ENCODE data around the gene CTDSP2. TPM values are rescaled to one million over a fixed set of nuclear protein-coding genes. Genes with fewer than 3 reads are reported as not detected.

Gene CTDSP2
- total RNA-seq, 2 experiments from 2014 or later: 94.6 to 99.8 TPM

DNA sequence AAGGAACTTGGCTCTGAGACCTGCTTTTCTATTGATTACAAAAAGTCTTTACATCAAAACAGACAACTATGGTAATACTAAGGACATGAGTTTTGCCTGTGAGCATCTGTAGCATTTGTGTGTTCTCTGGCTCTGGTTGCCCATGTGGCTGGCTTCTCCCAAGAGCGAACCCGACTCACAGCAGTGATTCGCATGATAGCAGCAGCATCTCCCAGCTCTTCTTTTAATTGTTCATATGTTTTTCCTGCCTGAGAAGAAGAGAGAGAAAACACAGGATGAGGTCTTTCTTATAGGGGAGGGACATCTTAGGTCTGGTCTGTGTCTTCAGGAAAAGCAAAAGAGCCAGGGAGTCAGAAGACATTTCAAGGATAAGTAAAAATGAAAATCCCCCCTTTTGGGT is 45.6 kb downstream of the CTDSP2 start:
- Mint-ChIP-seq H3K27ac (no peak overlapping the region), H3K9me3 (no peaks in the 10 kb centered on the region), H3K27me3 (ENCODE audit: low read depth) (no peaks in the 10 kb centered on the region), H3K4me3 (no peak overlapping the region), H3K36me3 (ENCODE audit: low read depth) (peaks cover 10% of the 10 kb centered on the region), H3K4me1 (ENCODE audit: low read depth) (no peaks in the 10 kb centered on the region)
- intact Hi-C loops (cut with micrococcal nuclease): no loop called here
- DNase-seq: no peak
- CTCF ChIA-PET: interaction anchor here (21.5 kb wide), 1 partner anchor 101 kb away, joined by 255 read pairs; no protein-coding TSS in a partner anchor

- intact Hi-C loops (cut with micrococcal nuclease): no loop called here
- CTCF ChIA-PET: interaction anchor here (2.7 to 21.5 kb wide), 2 partner anchors 15 to 104 kb away, joined by 8 to 255 read pairs; partner anchors contain the start of gene TSFM
- no peak for DNase-seq
- Mint-ChIP-seq H3K27me3 (ENCODE audit: low read depth) (no peaks in the 10 kb centered on the region), H3K27ac (no peak overlapping the region), H3K4me3 (no peak overlapping the region), H3K4me1 (ENCODE audit: low read depth) (peaks cover 11% of the 10 kb centered on the region), H3K36me3 (ENCODE audit: low read depth) (peaks cover 15% of the 10 kb centered on the region), H3K9me3 (no peaks in the 10 kb centered on the region)
These were observed 48.6 kb downstream of the CTDSP2 start for GRCh38 chr12:57797933-57798332.

GRCh38 chr12:57796996-57797395 is 49.5 kb downstream of the CTDSP2 start:
- H3K27ac Mint-ChIP-seq: peak overlapping the region; percentile 4
- H3K36me3 Mint-ChIP-seq (ENCODE audit: low read depth): peaks cover 20% of the 10 kb centered on the region
- CTCF ChIA-PET: interaction anchor here (2.7 to 21.5 kb wide), 2 partner anchors 14 to 105 kb away, joined by 8 to 255 read pairs; partner anchors contain the start of gene TSFM
- H3K9me3 Mint-ChIP-seq: no peaks in the 10 kb centered on the region
- no peak overlapping the region for H3K4me3 Mint-ChIP-seq
- no peak for DNase-seq
- intact Hi-C loops (cut with micrococcal nuclease): no loop called here
- peaks cover 13% of the 10 kb centered on the region for H3K4me1 Mint-ChIP-seq (ENCODE audit: low read depth)
- H3K27me3 Mint-ChIP-seq (ENCODE audit: low read depth): no peaks in the 10 kb centered on the region

DNA sequence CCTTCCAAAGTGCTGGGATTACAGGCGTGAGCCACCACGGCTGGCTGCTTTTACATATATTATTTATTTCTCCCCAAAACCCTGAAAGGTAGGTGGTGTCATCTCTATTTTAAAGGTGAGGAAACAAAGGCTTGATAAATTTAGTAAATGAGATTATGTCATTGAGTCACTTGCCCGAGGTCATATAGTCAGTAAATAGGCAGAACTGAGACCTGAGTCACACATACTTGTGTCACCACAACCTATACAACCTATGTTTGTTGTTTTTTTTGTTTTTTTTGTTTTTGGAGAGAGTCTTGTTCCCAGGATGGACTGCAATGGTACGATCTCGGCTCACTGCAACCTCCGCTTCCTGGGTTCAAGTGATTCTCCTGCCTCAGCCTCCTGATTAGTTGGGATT is 51.2 kb downstream of the CTDSP2 start:
- intact Hi-C loops (cut with micrococcal nuclease): no loop called here
- Mint-ChIP-seq H3K36me3 (ENCODE audit: low read depth) (peaks cover 21% of the 10 kb centered on the region), H3K27ac (no peak overlapping the region), H3K27me3 (ENCODE audit: low read depth) (no peaks in the 10 kb centered on the region), H3K9me3 (no peaks in the 10 kb centered on the region), H3K4me1 (ENCODE audit: low read depth) (peaks cover 13% of the 10 kb centered on the region), H3K4me3 (no peak overlapping the region)
- no peak for DNase-seq
- CTCF ChIA-PET: interaction anchor here (1.1 to 2.1 kb wide), 3 partner anchors 8 to 39 kb away, joined by 3 to 14 read pairs (median 4); no protein-coding TSS in a partner anchor

DNA sequence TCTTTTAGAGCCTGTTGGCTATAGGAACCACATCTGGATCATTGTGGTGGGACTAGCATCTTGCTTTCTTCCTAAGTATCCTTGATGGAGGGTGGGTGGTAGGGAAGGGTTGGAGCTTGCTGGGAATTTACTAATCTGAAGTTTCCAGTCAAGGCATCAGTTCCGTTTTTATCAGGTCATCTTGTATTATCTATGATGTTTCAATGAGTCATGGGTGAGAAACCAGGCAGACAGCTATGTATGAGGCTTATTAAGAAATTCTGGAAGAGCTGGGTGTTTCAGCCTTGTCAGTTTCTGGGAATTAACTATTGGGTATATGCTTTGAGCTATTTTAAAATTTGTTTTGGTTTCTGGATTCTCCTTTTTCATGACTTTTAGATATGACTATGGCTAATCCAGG is 52.6 kb downstream of the CTDSP2 start:
- Mint-ChIP-seq H3K36me3 (ENCODE audit: low read depth) (peaks cover 23% of the 10 kb centered on the region), H3K27ac (peak overlapping the region; percentile 76)
- CTCF ChIA-PET: interaction anchor here (1.0 to 2.7 kb wide), 6 partner anchors 9 to 111 kb away, joined by 3 to 20 read pairs (median 4); partner anchors contain the start of gene TSFM

GRCh38 chr12:57783861-57784260 is 62.7 kb downstream of the CTDSP2 start:
- Mint-ChIP-seq H3K27ac (peak overlapping the region; percentile 15), H3K9me3 (no peaks in the 10 kb centered on the region), H3K36me3 (ENCODE audit: low read depth) (peaks cover 26% of the 10 kb centered on the region), H3K4me3 (peak overlapping the region; percentile 68), H3K27me3 (ENCODE audit: low read depth) (no peaks in the 10 kb centered on the region), H3K4me1 (ENCODE audit: low read depth) (peaks cover 31% of the 10 kb centered on the region)
- DNase-seq: no peak
- CTCF ChIA-PET: interaction anchor here (0.9 to 2.9 kb wide), 12 partner anchors 9 to 123 kb away, joined by 3 to 20 read pairs (median 5); no protein-coding TSS in a partner anchor
- intact Hi-C loops (cut with micrococcal nuclease): loop anchor here (2.0 to 5.0 kb wide), 2 partner anchors 19 to 202 kb away; no protein-coding TSS in a partner anchor

More for the DNA sequence above, 52.6 kb downstream of the CTDSP2 start:
- Mint-ChIP-seq H3K4me3 (no peak overlapping the region), H3K9me3 (no peaks in the 10 kb centered on the region), H3K27me3 (ENCODE audit: low read depth) (no peaks in the 10 kb centered on the region), H3K4me1 (ENCODE audit: low read depth) (peaks cover 13% of the 10 kb centered on the region)
- no peak for DNase-seq
- intact Hi-C loops (cut with micrococcal nuclease): no loop called here

DNA sequence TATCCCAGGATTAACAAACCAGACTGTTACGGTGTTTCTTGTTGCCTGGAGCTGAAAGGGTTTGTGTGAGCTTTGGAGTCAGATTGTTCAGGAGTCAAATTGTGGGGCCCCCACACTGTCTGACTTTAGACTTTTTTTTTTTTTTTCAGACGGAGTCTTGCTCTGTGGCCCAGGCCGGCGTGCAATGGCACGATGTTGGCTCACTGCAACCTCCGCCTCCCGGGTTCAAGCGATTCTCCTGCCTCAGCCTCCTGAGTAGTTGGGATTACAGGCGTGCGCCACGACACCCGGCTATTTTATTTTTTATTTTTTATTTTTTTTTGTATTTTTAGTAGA is 63.1 kb downstream of the CTDSP2 start:
- peak overlapping the region; percentile 100 for H3K4me3 Mint-ChIP-seq
- CTCF ChIA-PET: interaction anchor here (0.8 to 2.9 kb wide), 17 partner anchors 10 to 124 kb away, joined by 3 to 20 read pairs (median 5); partner anchors contain the start of genes AVIL and CDK4
- no peak overlapping the region for H3K27ac Mint-ChIP-seq
- peaks cover 29% of the 10 kb centered on the region for H3K4me1 Mint-ChIP-seq (ENCODE audit: low read depth)
- H3K27me3 Mint-ChIP-seq (ENCODE audit: low read depth): no peaks in the 10 kb centered on the region
- no peaks in the 10 kb centered on the region for H3K9me3 Mint-ChIP-seq
- peaks cover 22% of the 10 kb centered on the region for H3K36me3 Mint-ChIP-seq (ENCODE audit: low read depth)
- DNase-seq: no peak
- intact Hi-C loops (cut with micrococcal nuclease): loop anchor here (2.0 to 5.0 kb wide), 2 partner anchors 19 to 201 kb away; no protein-coding TSS in a partner anchor

GRCh38 chr12:57782608-57783465 is 63.7 kb downstream of the CTDSP2 start, which contains the start of gene TSFM:
Gene TSFM (plus strand): TSS chr12:57782787. CDS start chr12:57782802, 15 bp downstream.
- peak; percentile 99 for DNase-seq
- peaks cover 29% of the 10 kb centered on the region for H3K4me1 Mint-ChIP-seq (ENCODE audit: low read depth)
- intact Hi-C loops (cut with micrococcal nuclease): loop anchor here (1.0 to 5.0 kb wide), 8 partner anchors 11 to 201 kb away; partner anchors contain the start of genes CDK4, EEF1AKMT3 and METTL1
- CTCF ChIA-PET: interaction anchor here (0.6 to 2.9 kb wide), 21 partner anchors 10 to 124 kb away, joined by 3 to 20 read pairs (median 5); partner anchors contain the start of genes AVIL and CDK4
- H3K27me3 Mint-ChIP-seq (ENCODE audit: low read depth): no peaks in the 10 kb centered on the region
- no peaks in the 10 kb centered on the region for H3K9me3 Mint-ChIP-seq
- peak within 1 kb of the TSS; percentile 100 for H3K4me3 Mint-ChIP-seq
- H3K36me3 Mint-ChIP-seq (ENCODE audit: low read depth): peaks cover 20% of the 10 kb centered on the region
- peak within 1 kb of the TSS; percentile 86 for H3K27ac Mint-ChIP-seq

DNA sequence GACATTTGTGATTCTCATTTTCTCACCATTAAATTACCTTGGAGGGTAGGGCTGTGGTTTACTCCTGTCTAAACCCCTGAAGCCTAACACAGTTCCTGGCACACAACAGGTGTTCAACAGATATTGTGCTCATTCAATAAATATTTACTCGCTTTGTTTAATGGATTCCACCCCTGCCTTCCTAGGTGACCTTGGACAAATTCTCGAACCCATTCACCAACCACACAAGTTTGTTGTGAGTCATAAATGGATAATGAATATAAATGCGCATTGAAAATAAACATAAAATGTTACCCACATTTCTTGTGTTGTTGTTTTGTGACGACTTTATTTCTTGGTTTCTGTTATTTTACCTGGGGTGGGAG is 64.3 kb downstream of the CTDSP2 start:
- Mint-ChIP-seq H3K4me3 (peak overlapping the region; percentile 100), H3K9me3 (no peaks in the 10 kb centered on the region), H3K4me1 (ENCODE audit: low read depth) (peaks cover 29% of the 10 kb centered on the region), H3K36me3 (ENCODE audit: low read depth) (peaks cover 17% of the 10 kb centered on the region), H3K27me3 (ENCODE audit: low read depth) (no peaks in the 10 kb centered on the region), H3K27ac (peak overlapping the region; percentile 86)
- intact Hi-C loops (cut with micrococcal nuclease): loop anchor here (1.0 to 5.0 kb wide), 8 partner anchors 10 to 200 kb away; partner anchors contain the start of genes CDK4, EEF1AKMT3 and METTL1
- CTCF ChIA-PET: interaction anchor here (0.7 to 2.9 kb wide), 13 partner anchors 11 to 135 kb away, joined by 3 to 20 read pairs (median 5); partner anchors contain the start of gene AVIL
- DNase-seq: no peak

GRCh38 chr12:57781801-57782200 is 64.7 kb downstream of the CTDSP2 start:
- no peak for DNase-seq
- intact Hi-C loops (cut with micrococcal nuclease): loop anchor here (1.0 to 5.0 kb wide), 8 partner anchors 10 to 200 kb away; partner anchors contain the start of genes CDK4, EEF1AKMT3 and METTL1
- Mint-ChIP-seq H3K36me3 (ENCODE audit: low read depth) (peaks cover 16% of the 10 kb centered on the region), H3K27ac (peak overlapping the region; percentile 86), H3K27me3 (ENCODE audit: low read depth) (no peaks in the 10 kb centered on the region), H3K9me3 (no peaks in the 10 kb centered on the region), H3K4me3 (no peak overlapping the region), H3K4me1 (ENCODE audit: low read depth) (peaks cover 29% of the 10 kb centered on the region)
- CTCF ChIA-PET: interaction anchor here (0.7 to 2.9 kb wide), 16 partner anchors 9 to 136 kb away, joined by 3 to 10 read pairs (median 4); partner anchors contain the start of genes AVIL, CYP27B1, EEF1AKMT3 and METTL1

DNA sequence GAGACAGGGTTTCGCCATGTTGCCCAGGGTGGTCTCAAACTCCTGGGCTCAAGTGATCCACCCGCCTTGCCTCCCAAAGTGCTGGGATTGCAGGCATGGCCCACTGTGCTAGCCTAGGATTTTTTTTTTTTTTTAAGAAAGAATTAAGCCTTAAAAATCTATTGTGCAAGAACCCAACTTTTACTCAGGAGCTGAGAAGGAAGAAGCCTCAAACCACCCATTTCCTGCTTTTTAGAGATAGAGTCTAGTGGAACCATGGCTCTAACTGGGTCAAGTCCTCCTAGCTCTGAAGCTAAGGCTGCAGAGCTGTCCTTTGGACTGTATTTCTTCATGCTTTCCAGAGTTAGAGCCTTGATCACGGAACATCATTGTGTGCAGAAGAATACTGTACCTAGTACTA is 65.3 kb downstream of the CTDSP2 start:
- Mint-ChIP-seq H3K4me1 (ENCODE audit: low read depth) (peaks cover 29% of the 10 kb centered on the region), H3K36me3 (ENCODE audit: low read depth) (peaks cover 13% of the 10 kb centered on the region), H3K9me3 (no peaks in the 10 kb centered on the region), H3K27ac (peak overlapping the region; percentile 86), H3K4me3 (no peak overlapping the region), H3K27me3 (ENCODE audit: low read depth) (no peaks in the 10 kb centered on the region)
- intact Hi-C loops (cut with micrococcal nuclease): loop anchor here (5.0 kb wide), 1 partner anchor 199 kb away; no protein-coding TSS in a partner anchor
- CTCF ChIA-PET: interaction anchor here (0.9 to 2.9 kb wide), 15 partner anchors 9 to 122 kb away, joined by 3 to 10 read pairs (median 5); partner anchors contain the start of genes AVIL, CYP27B1, EEF1AKMT3 and METTL1
- no peak for DNase-seq
